Mesothelial cell of epicardium (in vitro differentiated cells): ENCODE data around the gene MAZ. TPM values are rescaled to one million over a fixed set of nuclear protein-coding genes. Genes with fewer than 3 reads are reported as not detected.
"Not testable (repeated sequence)": the region's sequence is repeated elsewhere in the genome, so short reads cannot be mapped to it uniquely, and the experiment has no call there.

ENCODE experiments used
- DNase-seq, 2 experiments: peaks; one replicate each; pipeline ENCODE4 v3.0.0; 2021; ENCODE audit warnings: low spot score in 2 of 2; ENCODE audit not compliant: unreplicated experiment in 2 of 2
- H3K27ac Mint-ChIP-seq: 2 replicates; pipeline ENCODE4 v1.8.0; 2021; ENCODE audit warnings: mixed read lengths
- H3K27me3 Mint-ChIP-seq: 2 replicates; pipeline ENCODE4 v1.8.0; 2021; ENCODE audit warnings: low read depth, mixed read lengths
- H3K36me3 Mint-ChIP-seq: 2 replicates; pipeline ENCODE4 v1.8.0; 2021; ENCODE audit warnings: mixed read lengths
- H3K4me1 Mint-ChIP-seq: 2 replicates; pipeline ENCODE4 v1.8.0; 2021; ENCODE audit warnings: mixed read lengths
- H3K4me3 Mint-ChIP-seq: 2 replicates; pipeline ENCODE4 v1.8.0; 2021; ENCODE audit warnings: mild to moderate bottlenecking, moderate library complexity, mixed read lengths
- H3K9me3 Mint-ChIP-seq: 2 replicates; pipeline ENCODE4 v1.8.0; 2021; ENCODE audit warnings: mixed read lengths
- CTCF ChIP-seq: fragments of 200-600 bp; sonication (generic); IDR thresholded peaks from one replicate; pipeline ENCODE4 v1.5.0; 2021; ENCODE audit warnings: antibody characterized with exemption; ENCODE audit not compliant: unreplicated experiment
- total RNA-seq: library from RNA; stranded (reverse); gene quantifications from 3 replicates; pipeline ENCODE4 v1.2.1, GENCODE V29; 2021

MAZ gene
- total RNA-seq = 345 to 360 TPM (median 349 TPM) in 3 replicates

GRCh38 chr16:29806099-29806579 is at the start of gene MAZ:
Gene MAZ (plus strand): TSS chr16:29806529. CDS start chr16:29806702, 173 bp downstream.
- TF ChIP-seq CTCF = no peak

GRCh38 chr16:29756654-29757053 is 49.7 kb upstream of the MAZ start:
- no peak for DNase-seq
- Mint-ChIP-seq H3K4me1 (peaks cover 21% of the 10 kb centered on the region), H3K4me3 (no peak overlapping the region), H3K9me3 (no peaks in the 10 kb centered on the region), H3K36me3 (no peaks in the 10 kb centered on the region), H3K27me3 (no peaks in the 10 kb centered on the region), H3K27ac (peak overlapping the region; percentile 19)
- TF ChIP-seq CTCF = no peak

More at GRCh38 chr16:29806099-29806579, at the start of gene MAZ:
- H3K4me3 Mint-ChIP-seq = peak within 1 kb of the TSS; percentile 100
- peak within 1 kb of the TSS; percentile 100 for H3K27ac Mint-ChIP-seq
- H3K27me3 Mint-ChIP-seq = no peaks in the 10 kb centered on the region
- DNase-seq = peak in 1 of 2 experiments; percentile 69
- peaks cover 7% of the 10 kb centered on the region for H3K36me3 Mint-ChIP-seq
- no peaks in the 10 kb centered on the region for H3K9me3 Mint-ChIP-seq
- H3K4me1 Mint-ChIP-seq = peaks cover 52% of the 10 kb centered on the region

- Mint-ChIP-seq H3K4me1 (peaks cover 23% of the 10 kb centered on the region), H3K27ac (peak overlapping the region; percentile 19)
- H3K4me3 Mint-ChIP-seq, H3K36me3 Mint-ChIP-seq, H3K9me3 Mint-ChIP-seq, DNase-seq, H3K27me3 Mint-ChIP-seq: not testable (repeated sequence)
Measured at GRCh38 chr16:29757086-29757485, 49.2 kb upstream of the MAZ start.

- H3K4me3 Mint-ChIP-seq = no peak overlapping the region
- H3K27me3 Mint-ChIP-seq = no peaks in the 10 kb centered on the region
- no peak for DNase-seq
- no peaks in the 10 kb centered on the region for H3K9me3 Mint-ChIP-seq
- peaks cover 25% of the 10 kb centered on the region for H3K4me1 Mint-ChIP-seq
- no peak for TF ChIP-seq CTCF
- no peaks in the 10 kb centered on the region for H3K36me3 Mint-ChIP-seq
- peak overlapping the region; percentile 49 for H3K27ac Mint-ChIP-seq
Measured at GRCh38 chr16:29757950-29758466, 48.3 kb upstream of the MAZ start.

- H3K36me3 Mint-ChIP-seq = no peaks in the 10 kb centered on the region
Measured at GRCh38 chr16:29760567-29761279, 45.6 kb upstream of the MAZ start.

GRCh38 chr16:29761280-29761651 is 45.1 kb upstream of the MAZ start:
- H3K4me3 Mint-ChIP-seq = not testable (repeated sequence)

More at GRCh38 chr16:29760567-29761279, 45.6 kb upstream of the MAZ start:
- Mint-ChIP-seq H3K9me3 (no peaks in the 10 kb centered on the region), H3K4me3 (no peak overlapping the region), H3K27ac (peak overlapping the region; percentile 85), H3K27me3 (no peaks in the 10 kb centered on the region), H3K4me1 (peaks cover 30% of the 10 kb centered on the region)
- no peak for TF ChIP-seq CTCF
- DNase-seq = no peak

More at GRCh38 chr16:29761280-29761651, 45.1 kb upstream of the MAZ start:
- DNase-seq, H3K27me3 Mint-ChIP-seq, H3K9me3 Mint-ChIP-seq, H3K36me3 Mint-ChIP-seq: not testable (repeated sequence)
- peaks cover 30% of the 10 kb centered on the region for H3K4me1 Mint-ChIP-seq
- H3K27ac Mint-ChIP-seq = peak overlapping the region; percentile 85
